ENCODE results near the gene WWOX. TPM values are rescaled to one million over a fixed set of nuclear protein-coding genes. Genes with fewer than 3 reads are reported as not detected.

The WWOX gene
- polyA plus RNA-seq, 1 donor (not counting 4 experiments of a cell fraction or from before 2014, with no cell fraction given) = 5.1 TPM

- Histone ChIP-seq H3K4me2 (ENCODE audit: control insufficient read depth, extremely low read depth, insufficient read depth, low read depth, low read length) (no peak overlapping the region), H3K36me3 (ENCODE audit: control insufficient read depth in 2 of 2, extremely low read depth in 1 of 2, insufficient read depth in 2 of 2, low read length in 2 of 2) (no peaks in the 10 kb centered on the region), H3K79me2 (ENCODE audit: control insufficient read depth, insufficient read depth, low read length) (no peaks in the 10 kb centered on the region), H3K27me3 (ENCODE audit: control insufficient read depth, extremely low read depth, insufficient read depth, low read length) (no peaks in the 10 kb centered on the region), H3K9me3 (ENCODE audit: control insufficient read depth, low read depth, low read length) (no peaks in the 10 kb centered on the region), H3K4me1 (ENCODE audit: control insufficient read depth, extremely low read depth, insufficient read depth, low read length) (no peaks in the 10 kb centered on the region), H3K4me3 (ENCODE audit: control insufficient read depth in 2 of 3, extremely low read depth in 1 of 3, insufficient read depth in 2 of 3, low read depth in 1 of 3, low read length in 3 of 3) (no peak overlapping the region), H3K9me1 (ENCODE audit: control insufficient read depth, extremely low read depth, insufficient read depth, low read length) (no peaks in the 10 kb centered on the region), H2AFZ (ENCODE audit: control insufficient read depth, low read length) (no peak overlapping the region), H3K27ac (ENCODE audit: control insufficient read depth, insufficient read depth, low read length) (no peak overlapping the region), H3K9ac (ENCODE audit: control insufficient read depth, extremely low read depth, insufficient read depth, low read length) (no peak overlapping the region), H4K20me1 (ENCODE audit: control insufficient read depth, extremely low read depth, insufficient read depth, low read length) (no peaks in the 10 kb centered on the region)
- FAIRE-seq (no peak), DNase-seq (ENCODE audit: low read depth, low spot score) (no peak)
- dilution Hi-C loops (cut with MboI; ENCODE audit: extremely low pct_ligation_motif_present, low sequenced_read_pairs) = no loop called here
- TF ChIP-seq EZH2 (IDR thresholded peaks at IDR 0.05; ENCODE audit: low read length) = no peak
- TF ChIP-seq CTCF (optimal IDR thresholded peaks at IDR 0.05 in 1 of 3, IDR thresholded peaks at IDR 0.05 in 1 of 3, conservative IDR thresholded peaks at IDR 0.05 in 1 of 3; ENCODE audit: extremely low read depth in 1 of 3, insufficient read depth in 2 of 3, low read length in 3 of 3) = no peak
Measured at GRCh38 chr16:78799429-78799828, 700.0 kb downstream of the WWOX start.

GRCh38 chr16:78800523-78800922, 701.1 kb downstream of the WWOX start:
- Histone ChIP-seq H4K20me1 (ENCODE audit: control insufficient read depth, extremely low read depth, insufficient read depth, low read length) (no peaks in the 10 kb centered on the region), H3K4me2 (ENCODE audit: control insufficient read depth, extremely low read depth, insufficient read depth, low read depth, low read length) (no peak overlapping the region), H3K27me3 (ENCODE audit: control insufficient read depth, extremely low read depth, insufficient read depth, low read length) (no peaks in the 10 kb centered on the region), H3K27ac (ENCODE audit: control insufficient read depth, insufficient read depth, low read length) (no peak overlapping the region), H3K36me3 (ENCODE audit: control insufficient read depth in 2 of 2, extremely low read depth in 1 of 2, insufficient read depth in 2 of 2, low read length in 2 of 2) (no peaks in the 10 kb centered on the region), H3K9ac (ENCODE audit: control insufficient read depth, extremely low read depth, insufficient read depth, low read length) (no peak overlapping the region), H3K4me1 (ENCODE audit: control insufficient read depth, extremely low read depth, insufficient read depth, low read length) (no peaks in the 10 kb centered on the region), H3K79me2 (ENCODE audit: control insufficient read depth, insufficient read depth, low read length) (no peaks in the 10 kb centered on the region), H3K4me3 (ENCODE audit: control insufficient read depth in 2 of 3, extremely low read depth in 1 of 3, insufficient read depth in 2 of 3, low read depth in 1 of 3, low read length in 3 of 3) (no peak overlapping the region), H3K9me1 (ENCODE audit: control insufficient read depth, extremely low read depth, insufficient read depth, low read length) (no peaks in the 10 kb centered on the region), H2AFZ (ENCODE audit: control insufficient read depth, low read length) (no peak overlapping the region), H3K9me3 (ENCODE audit: control insufficient read depth, low read depth, low read length) (no peaks in the 10 kb centered on the region)
- DNase-seq (ENCODE audit: low read depth, low spot score) = no peak
- no peak for TF ChIP-seq EZH2 (IDR thresholded peaks at IDR 0.05; ENCODE audit: low read length)
- no peak for TF ChIP-seq CTCF (optimal IDR thresholded peaks at IDR 0.05 in 1 of 3, IDR thresholded peaks at IDR 0.05 in 1 of 3, conservative IDR thresholded peaks at IDR 0.05 in 1 of 3; ENCODE audit: extremely low read depth in 1 of 3, insufficient read depth in 2 of 3, low read length in 3 of 3)
- FAIRE-seq = no peak
- dilution Hi-C loops (cut with MboI; ENCODE audit: extremely low pct_ligation_motif_present, low sequenced_read_pairs) = no loop called here

All from keratinocyte (primary cell).